PC-9 (cell line): ENCODE results near the gene EFNA4.

Experiments used
- EZH2 ChIP-seq: fragments of 200-600 bp; sonication (generic); IDR thresholded peaks from 2 replicates; pipeline ENCODE4 v1.8.0; 2017; ENCODE audit warnings: antibody characterized with exemption, low read depth
- TF ChIP-seq, protein P1 (sequence below): fragments of 200-600 bp; sonication (generic); conservative IDR thresholded peaks from 2 replicates; pipeline ENCODE4 v1.6.1; 2017; ENCODE audit warnings: mixed run types, antibody characterized with exemption, mild to moderate bottlenecking, moderate library complexity

- TF ChIP-seq, protein P1, sequence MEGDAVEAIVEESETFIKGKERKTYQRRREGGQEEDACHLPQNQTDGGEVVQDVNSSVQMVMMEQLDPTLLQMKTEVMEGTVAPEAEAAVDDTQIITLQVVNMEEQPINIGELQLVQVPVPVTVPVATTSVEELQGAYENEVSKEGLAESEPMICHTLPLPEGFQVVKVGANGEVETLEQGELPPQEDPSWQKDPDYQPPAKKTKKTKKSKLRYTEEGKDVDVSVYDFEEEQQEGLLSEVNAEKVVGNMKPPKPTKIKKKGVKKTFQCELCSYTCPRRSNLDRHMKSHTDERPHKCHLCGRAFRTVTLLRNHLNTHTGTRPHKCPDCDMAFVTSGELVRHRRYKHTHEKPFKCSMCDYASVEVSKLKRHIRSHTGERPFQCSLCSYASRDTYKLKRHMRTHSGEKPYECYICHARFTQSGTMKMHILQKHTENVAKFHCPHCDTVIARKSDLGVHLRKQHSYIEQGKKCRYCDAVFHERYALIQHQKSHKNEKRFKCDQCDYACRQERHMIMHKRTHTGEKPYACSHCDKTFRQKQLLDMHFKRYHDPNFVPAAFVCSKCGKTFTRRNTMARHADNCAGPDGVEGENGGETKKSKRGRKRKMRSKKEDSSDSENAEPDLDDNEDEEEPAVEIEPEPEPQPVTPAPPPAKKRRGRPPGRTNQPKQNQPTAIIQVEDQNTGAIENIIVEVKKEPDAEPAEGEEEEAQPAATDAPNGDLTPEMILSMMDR, result no peak
- no peak for TF ChIP-seq EZH2
Observed at GRCh38 chr1:155113450-155113980, 50.0 kb downstream of the EFNA4 start.
